Stimulated activated naive CD4-positive, alpha-beta T cell (primary cell): Measurements from ENCODE around the gene USP6.
"Not testable (repeated sequence)": the region's sequence is repeated elsewhere in the genome, so short reads cannot be mapped to it uniquely, and the experiment has no call there.

Experiments
- DNase-seq, 6 experiments: peaks; one replicate each; lab custom pipeline; 2025; lab: John Stamatoyannopoulos, UW

Gene USP6

GRCh38 chr17:5122056-5122455, 6.2 kb downstream of the USP6 start:
- not testable (repeated sequence) for DNase-seq

- DNase-seq, result peak in 1 of 6 experiments; percentile 5
Measured at GRCh38 chr17:5122586-5123342, 6.9 kb downstream of the USP6 start.

GRCh38 chr17:5123343-5124124, 7.7 kb downstream of the USP6 start:
- DNase-seq, result no peak

GRCh38 chr17:5124125-5124760, 8.4 kb downstream of the USP6 start:
- DNase-seq, result not testable (repeated sequence)

- DNase-seq, result not testable (repeated sequence)
Measured at GRCh38 chr17:5124896-5125295, 9.1 kb downstream of the USP6 start.

- no peak for DNase-seq
Measured at GRCh38 chr17:5126719-5127488, 11.1 kb downstream of the USP6 start.

GRCh38 chr17:5127910-5128309, 12.1 kb downstream of the USP6 start:
- DNase-seq, result no peak

- not testable (repeated sequence) for DNase-seq
Measured at GRCh38 chr17:5128387-5128786, 12.6 kb downstream of the USP6 start.

GRCh38 chr17:5128905-5129535, 13.2 kb downstream of the USP6 start:
- no peak for DNase-seq

- DNase-seq, result not testable (repeated sequence)
Measured at GRCh38 chr17:5129770-5130169, 13.9 kb downstream of the USP6 start.

- not testable (repeated sequence) for DNase-seq
Measured at GRCh38 chr17:5130261-5130660, 14.4 kb downstream of the USP6 start.

- not testable (repeated sequence) for DNase-seq
Measured at GRCh38 chr17:5130687-5131086, 14.9 kb downstream of the USP6 start.

GRCh38 chr17:5131146-5131715, 15.4 kb downstream of the USP6 start:
- DNase-seq, result no peak

GRCh38 chr17:5131799-5132502, 16.1 kb downstream of the USP6 start:
- DNase-seq, result not testable (repeated sequence)

GRCh38 chr17:5132503-5133225, 16.8 kb downstream of the USP6 start:
- DNase-seq, result not testable (repeated sequence)

GRCh38 chr17:5133311-5133710, 17.5 kb downstream of the USP6 start:
- DNase-seq, result no peak

GRCh38 chr17:5133961-5134360, 18.1 kb downstream of the USP6 start:
- DNase-seq, result not testable (repeated sequence)

GRCh38 chr17:5134571-5134970, 18.7 kb downstream of the USP6 start:
- not testable (repeated sequence) for DNase-seq

- DNase-seq, result not testable (repeated sequence)
Measured at GRCh38 chr17:5135131-5135712, 19.4 kb downstream of the USP6 start.
